Sigmoid colon (tissue), 7 donors: ENCODE measurements around the gene ZNF595. TPM values are rescaled to one million over a fixed set of nuclear protein-coding genes. Genes with fewer than 3 reads are reported as not detected.

Experiments used
- DNase-seq: peaks from one replicate; pipeline ENCODE4 v3.0.0-alpha.2; 2019
- H3K27ac ChIP-seq, 4 donors: fragments of 200-600 bp; sonication (generic); one replicate each; pipeline ENCODE4 v1.5.1; 2016 to 2019; ENCODE audit warnings: mild to moderate bottlenecking in 1 of 4
- H3K27me3 ChIP-seq, 3 donors: fragments of 200-600 bp; sonication (generic); one replicate each; pipeline ENCODE4 v1.5.1; 2019; ENCODE audit warnings: mild to moderate bottlenecking in 1 of 3
- H3K36me3 ChIP-seq, 4 donors: fragments of 200-600 bp; sonication (generic); one replicate each; pipeline ENCODE4 v1.5.1; 2016 to 2019
- H3K4me1 ChIP-seq, 4 donors: fragments of 200-600 bp; sonication (generic); one replicate each; pipeline ENCODE4 v1.5.1; 2017 to 2019
- H3K4me3 ChIP-seq, 4 donors: fragments of 200-600 bp; sonication (generic); one replicate each; pipeline ENCODE4 v1.5.1; 2017 to 2019; ENCODE audit warnings: mild to moderate bottlenecking in 2 of 4, moderate library complexity in 1 of 4
- H3K9me3 ChIP-seq, 4 donors: fragments of 200-600 bp in 3 of 4; sonication (generic) in 3 of 4; one replicate each; pipeline versions ENCODE4 v1.5.1 to v1.6.1; 2013 to 2019
- EP300 ChIP-seq, 4 donors: sonication (generic); formaldehyde crosslinking; IDR thresholded peaks; one replicate each; pipeline ENCODE4 v1.6.1; 2017; ENCODE audit warnings: antibody characterized with exemption in 4 of 4
- POLR2A ChIP-seq, 2 donors: fragments of 450-650 bp; IDR thresholded peaks; one replicate each; pipeline ENCODE4 v1.6.1; 2016; ENCODE audit warnings: antibody characterized with exemption in 2 of 2, mild to moderate bottlenecking in 2 of 2, moderate library complexity in 2 of 2
- POLR2AphosphoS5 ChIP-seq, 4 donors: sonication (generic); formaldehyde crosslinking; IDR thresholded peaks; one replicate each; pipeline ENCODE4 v1.6.1; 2017; ENCODE audit warnings: antibody characterized with exemption in 4 of 4
- WGBS, 2 donors: extraction: QIAGEN DNeasy Blood & Tissue Kit; methylation state at CpG; one replicate each; pipeline ENCODE4 v1.1.7; 2013; 5-methylcytosine and 5-hydroxymethylcytosine counted together
- intact Hi-C: fragments of 100-400 bp; cut with DNase I; formaldehyde crosslinking; loops from one replicate; pipeline ENCODE4 v1.15.1; 2023
- polyA plus RNA-seq, 3 donors: library from polyadenylated mRNA; stranded (reverse); fragments of 200-250 nt; gene quantifications; one replicate each; pipeline ENCODE4 v1.2.3, GENCODE V29; 2013
- total RNA-seq, 4 donors: library from RNA; depleted of rRNA; stranded (reverse); fragments of >200 nt; gene quantifications; one replicate each; pipeline ENCODE4 v1.1.0, GENCODE V29; 2016
- TF ChIP-seq, protein P1 (sequence below), 4 experiments: fragments of 450-650 bp in 3 of 4; fragments of 200-600 bp in 1 of 4; IDR thresholded peaks; one replicate each; pipeline ENCODE4 v1.5.1; 2016 to 2019; ENCODE audit warnings: antibody characterized with exemption in 4 of 4, mild to moderate bottlenecking in 3 of 4, moderate library complexity in 2 of 4
- donor health status: healthy with polysubstance abuse.
- donor health status: Bipolar disorder and iron deficiency.
- donor health status: healthy.

The ZNF595 gene
- total and polyA plus RNA-seq, 7 donors, result 2.5 to 47.2 (median 27.1) TPM

DNA sequence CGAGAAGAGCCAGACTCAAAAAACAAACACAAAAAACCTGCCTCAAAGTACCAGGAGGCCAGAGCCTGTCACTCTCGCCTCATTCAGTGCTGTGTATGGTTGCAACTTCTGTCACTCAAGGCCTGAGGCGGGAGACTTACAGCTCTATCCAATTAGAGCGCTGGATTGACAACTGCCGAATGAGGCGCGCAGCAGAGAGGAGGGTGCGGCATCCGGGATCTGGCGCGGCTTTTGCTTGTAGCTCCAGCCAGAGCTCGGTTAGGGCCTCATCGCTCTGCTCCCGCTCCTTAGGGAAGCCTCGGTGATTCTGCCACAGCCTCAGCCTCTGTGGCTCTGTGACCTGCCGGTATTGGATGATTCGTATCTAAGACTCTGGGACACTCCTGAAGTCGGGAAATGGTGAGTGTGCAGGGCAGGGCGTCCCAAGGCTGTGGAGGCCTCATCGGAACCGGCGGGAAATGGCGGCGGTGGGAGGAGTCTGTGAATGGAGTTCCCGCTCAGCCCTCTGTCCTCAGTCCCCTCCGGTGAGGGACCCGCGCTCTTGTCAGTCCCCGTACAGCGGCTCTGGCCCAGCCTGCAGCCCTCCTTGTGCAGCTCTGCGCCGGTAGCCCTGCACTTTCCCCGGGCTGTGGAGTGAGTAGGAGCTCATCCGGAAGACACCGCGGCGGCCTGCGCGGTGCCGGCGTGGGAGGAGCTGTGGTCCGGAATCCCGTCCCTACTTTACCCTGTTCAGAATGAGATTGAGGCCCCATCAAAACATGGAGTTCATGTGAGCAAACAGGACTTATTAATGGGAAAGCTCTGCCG lies 71.4 kb downstream of the ZNF595 start, which contains the start of gene ZNF718:
Gene ZNF718, plus strand, starts transcription at position 227 of the 807 bp plus-strand sequence. Its CDS starts 170 bp downstream, at position 397.
- TF ChIP-seq EP300 (IDR thresholded peaks at IDR 0.05), result no peak
- TF ChIP-seq POLR2AphosphoS5 (IDR thresholded peaks at IDR 0.05), result peak; percentile 87 to 91 (median 90)
- peak; percentile 68 to 72 for TF ChIP-seq POLR2A (IDR thresholded peaks at IDR 0.05)
- WGBS, 2 donors, result 0 to 1% methylated on average over 44 of the region's 44 CpGs
- H3K4me3 ChIP-seq, result peak within 1 kb of the TSS; percentile 71 to 85 (median 81)
- H3K27me3 ChIP-seq, result no peaks in the 10 kb centered on the region
- H3K36me3 ChIP-seq, result peaks cover 0 to 26% (median 12%) of the 10 kb centered on the region in 4 donors
- H3K9me3 ChIP-seq, result no peaks in the 10 kb centered on the region
- H3K4me1 ChIP-seq, result peaks cover 0 to 13% (median 11%) of the 10 kb centered on the region in 4 donors
- intact Hi-C loops, result loop anchor here (5.0 kb wide), 2 partner anchors 118 to 213 kb away; partner anchors contain the start of gene ZNF141
- peak within 1 kb of the TSS; percentile 88 to 90 (median 89) for H3K27ac ChIP-seq
- DNase-seq, result peak; percentile 97

DNA sequence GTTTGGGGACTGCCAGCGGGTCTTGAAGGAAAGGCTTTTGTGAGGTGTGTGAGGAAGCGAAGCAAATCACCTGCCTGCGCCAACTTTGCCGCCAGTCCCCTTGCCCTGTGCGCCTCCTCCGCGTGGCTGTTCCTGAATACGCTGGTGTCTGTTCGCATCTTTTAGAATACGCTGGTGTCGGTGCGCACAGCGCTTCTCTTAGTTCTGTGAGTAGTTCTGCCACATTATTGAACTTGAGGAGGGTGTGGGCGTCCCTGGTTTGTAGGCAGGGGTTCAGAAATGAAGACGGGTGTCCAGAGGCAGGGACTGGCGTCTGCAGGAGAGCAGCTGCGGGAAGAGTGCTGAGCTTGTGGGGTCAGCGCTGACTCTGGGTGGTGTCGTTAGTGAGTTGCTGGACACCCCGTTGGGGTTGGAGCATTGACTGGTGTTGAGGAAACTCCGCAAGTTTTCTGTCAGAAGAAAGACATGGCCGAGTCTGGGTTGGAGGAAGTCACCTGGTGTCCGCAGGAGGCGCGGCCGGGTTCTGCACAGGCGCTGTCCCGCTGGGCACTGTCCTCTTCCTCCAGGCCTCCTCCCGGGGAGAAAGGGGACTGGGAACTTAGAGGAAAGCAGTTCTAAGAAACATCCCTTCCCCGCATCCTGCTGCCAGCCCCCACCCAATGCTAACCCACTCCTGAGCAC lies 72.1 kb downstream of the ZNF595 start:
- Histone ChIP-seq H3K4me1 (peaks cover 0 to 13% (median 11%) of the 10 kb centered on the region in 4 donors), H3K27me3 (no peaks in the 10 kb centered on the region), H3K27ac (peak overlapping the region; percentile 88 to 90 (median 89)), H3K4me3 (peak overlapping the region; percentile 71 to 85 (median 81)), H3K9me3 (no peaks in the 10 kb centered on the region), H3K36me3 (peaks cover 0 to 32% (median 12%) of the 10 kb centered on the region in 4 donors)
- WGBS, 2 donors, result 0 to 1% methylated on average over 30 of the region's 30 CpGs
- DNase-seq, result no peak
- intact Hi-C loops, result no loop called here
- TF ChIP-seq, protein P1, sequence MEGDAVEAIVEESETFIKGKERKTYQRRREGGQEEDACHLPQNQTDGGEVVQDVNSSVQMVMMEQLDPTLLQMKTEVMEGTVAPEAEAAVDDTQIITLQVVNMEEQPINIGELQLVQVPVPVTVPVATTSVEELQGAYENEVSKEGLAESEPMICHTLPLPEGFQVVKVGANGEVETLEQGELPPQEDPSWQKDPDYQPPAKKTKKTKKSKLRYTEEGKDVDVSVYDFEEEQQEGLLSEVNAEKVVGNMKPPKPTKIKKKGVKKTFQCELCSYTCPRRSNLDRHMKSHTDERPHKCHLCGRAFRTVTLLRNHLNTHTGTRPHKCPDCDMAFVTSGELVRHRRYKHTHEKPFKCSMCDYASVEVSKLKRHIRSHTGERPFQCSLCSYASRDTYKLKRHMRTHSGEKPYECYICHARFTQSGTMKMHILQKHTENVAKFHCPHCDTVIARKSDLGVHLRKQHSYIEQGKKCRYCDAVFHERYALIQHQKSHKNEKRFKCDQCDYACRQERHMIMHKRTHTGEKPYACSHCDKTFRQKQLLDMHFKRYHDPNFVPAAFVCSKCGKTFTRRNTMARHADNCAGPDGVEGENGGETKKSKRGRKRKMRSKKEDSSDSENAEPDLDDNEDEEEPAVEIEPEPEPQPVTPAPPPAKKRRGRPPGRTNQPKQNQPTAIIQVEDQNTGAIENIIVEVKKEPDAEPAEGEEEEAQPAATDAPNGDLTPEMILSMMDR (IDR thresholded peaks at IDR 0.05), result no peak
- TF ChIP-seq EP300 (IDR thresholded peaks at IDR 0.05), result no peak
- peak in 1 of 4 donors; percentile 3 for TF ChIP-seq POLR2AphosphoS5 (IDR thresholded peaks at IDR 0.05)
- no peak for TF ChIP-seq POLR2A (IDR thresholded peaks at IDR 0.05)

DNA sequence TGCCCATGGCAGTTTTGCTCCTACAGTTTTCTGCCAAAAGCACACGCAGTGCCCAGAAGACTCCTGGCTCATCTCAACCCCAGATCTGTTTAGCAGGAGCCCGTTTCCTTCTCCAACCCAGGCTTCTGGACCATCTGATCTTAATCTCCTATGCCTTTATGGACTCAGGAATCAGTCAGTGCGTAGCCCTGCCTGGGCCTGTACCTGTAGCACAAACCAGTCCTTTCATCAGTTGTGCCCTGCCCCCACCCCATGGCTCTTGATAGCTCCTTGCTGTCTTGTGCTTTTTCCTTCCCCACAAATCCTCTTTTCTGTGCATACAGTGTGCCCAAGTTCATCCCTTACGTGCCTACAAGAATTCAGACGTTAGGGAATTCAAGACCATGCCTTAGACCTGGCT lies 72.7 kb downstream of the ZNF595 start:
- H3K4me1 ChIP-seq, result peaks cover 0 to 13% (median 11%) of the 10 kb centered on the region in 4 donors
- H3K27me3 ChIP-seq, result no peaks in the 10 kb centered on the region
- H3K4me3 ChIP-seq, result peak overlapping the region; percentile 71 to 85 (median 81)
- peak overlapping the region; percentile 88 to 90 (median 89) for H3K27ac ChIP-seq
- peaks cover 0 to 32% (median 12%) of the 10 kb centered on the region in 4 donors for H3K36me3 ChIP-seq
- DNase-seq, result no peak
- no peaks in the 10 kb centered on the region for H3K9me3 ChIP-seq
- TF ChIP-seq EP300 (IDR thresholded peaks at IDR 0.05) (no peak), POLR2A (IDR thresholded peaks at IDR 0.05) (no peak), POLR2AphosphoS5 (IDR thresholded peaks at IDR 0.05) (no peak)
- TF ChIP-seq, protein P1 (IDR thresholded peaks at IDR 0.05), result no peak
- intact Hi-C loops, result no loop called here
- WGBS, 2 donors, result 46 to 54% methylated on average over 5 of the region's 5 CpGs

DNA sequence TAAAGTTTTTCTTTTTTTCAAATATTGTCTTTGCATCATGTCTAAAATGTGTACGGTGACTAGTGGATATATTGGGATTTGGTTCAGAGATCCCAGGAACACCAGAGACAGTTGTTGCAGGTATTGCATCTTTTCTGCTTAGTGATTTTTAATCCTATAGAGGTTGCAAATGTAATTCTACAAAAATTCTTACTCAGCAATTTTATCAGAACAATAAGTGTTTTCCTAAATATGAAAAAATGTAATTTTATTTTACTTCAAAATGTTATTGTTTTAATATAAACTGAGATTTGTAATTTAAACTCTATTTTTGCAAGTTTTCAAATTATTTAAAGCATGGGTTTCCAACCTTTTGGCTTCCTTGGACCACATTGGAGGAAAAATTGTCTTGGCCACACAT lies 79.4 kb downstream of the ZNF595 start:
- Histone ChIP-seq H3K4me3 (no peak overlapping the region), H3K4me1 (no peaks in the 10 kb centered on the region), H3K27me3 (no peaks in the 10 kb centered on the region), H3K36me3 (peaks cover 9 to 58% (median 36%) of the 10 kb centered on the region in 4 donors), H3K9me3 (peaks cover 0 to 19% (median 5%) of the 10 kb centered on the region in 4 donors), H3K27ac (no peak overlapping the region)
- intact Hi-C loops, result no loop called here
- DNase-seq, result no peak
- TF ChIP-seq POLR2AphosphoS5 (IDR thresholded peaks at IDR 0.05) (no peak), EP300 (IDR thresholded peaks at IDR 0.05) (no peak)
- TF ChIP-seq, protein P1 (IDR thresholded peaks at IDR 0.05), result no peak
- WGBS, 2 donors, result no CpG with 5 or more reads among the region's 1 CpG

Other genes with a start within 250 kb of the ZNF595 start
- 10 to 100 TPM in 1 of 4 donors, 1 to 10 TPM in 3; 7.7 to 13.2 (median 8.6) TPM for gene ZNF718, start 71.2 kb downstream of the ZNF595 start, total RNA-seq
- gene ZNF718, start 71.2 kb downstream of the ZNF595 start, polyA plus RNA-seq, result 1 to 10 TPM; 1.2 to 2.1 (median 1.4) TPM